ENCODE results near the gene ANOS1.

ANOS1 gene

GRCh38 chrX:8604131-8604530 lies 127.8 kb downstream of the ANOS1 start:
- no peak for DNase-seq (ENCODE audit: low read depth in 2 of 2)
- TF ChIP-seq CTCF (IDR thresholded peaks at IDR 0.05; ENCODE audit: low read depth, low read length), result no peak
- no peak overlapping the region for H3K4me3 ChIP-seq (replicated peaks in 1 of 2; ENCODE audit: low read depth in 2 of 2, low read length in 2 of 2)

- no peak overlapping the region for H3K4me3 ChIP-seq (replicated peaks in 1 of 2; ENCODE audit: low read depth in 2 of 2, low read length in 2 of 2)
- no peak for TF ChIP-seq CTCF (IDR thresholded peaks at IDR 0.05; ENCODE audit: low read depth, low read length)
- DNase-seq (ENCODE audit: low read depth in 2 of 2), result no peak
Measured at GRCh38 chrX:8591501-8591900, 140.4 kb downstream of the ANOS1 start.

GRCh38 chrX:8586953-8587352 lies 145.0 kb downstream of the ANOS1 start:
- TF ChIP-seq CTCF (IDR thresholded peaks at IDR 0.05; ENCODE audit: low read depth, low read length), result no peak
- DNase-seq (ENCODE audit: low read depth in 2 of 2), result no peak

GRCh38 chrX:8579602-8580001 lies 152.3 kb downstream of the ANOS1 start:
- DNase-seq (ENCODE audit: low read depth in 2 of 2), result no peak
- H3K4me3 ChIP-seq (replicated peaks in 1 of 2; ENCODE audit: low read depth in 2 of 2, low read length in 2 of 2), result no peak overlapping the region
- TF ChIP-seq CTCF (IDR thresholded peaks at IDR 0.05; ENCODE audit: low read depth, low read length), result no peak

More at GRCh38 chrX:8586953-8587352, 145.0 kb downstream of the ANOS1 start:
- H3K4me3 ChIP-seq (replicated peaks in 1 of 2; ENCODE audit: low read depth in 2 of 2, low read length in 2 of 2), result no peak overlapping the region

GRCh38 chrX:8576821-8577220 lies 155.1 kb downstream of the ANOS1 start:
- no peak for TF ChIP-seq CTCF (IDR thresholded peaks at IDR 0.05; ENCODE audit: low read depth, low read length)
- H3K4me3 ChIP-seq (replicated peaks in 1 of 2; ENCODE audit: low read depth in 2 of 2, low read length in 2 of 2), result no peak overlapping the region
- no peak for DNase-seq (ENCODE audit: low read depth in 2 of 2)

GRCh38 chrX:8565729-8566128 lies 166.2 kb downstream of the ANOS1 start:
- no peak for DNase-seq (ENCODE audit: low read depth in 2 of 2)
- no peak overlapping the region for H3K4me3 ChIP-seq (replicated peaks in 1 of 2; ENCODE audit: low read depth in 2 of 2, low read length in 2 of 2)
- TF ChIP-seq CTCF (IDR thresholded peaks at IDR 0.05; ENCODE audit: low read depth, low read length), result no peak

- DNase-seq (ENCODE audit: low read depth in 2 of 2), result no peak
- no peak for TF ChIP-seq CTCF (IDR thresholded peaks at IDR 0.05; ENCODE audit: low read depth, low read length)
- no peak overlapping the region for H3K4me3 ChIP-seq (replicated peaks in 1 of 2; ENCODE audit: low read depth in 2 of 2, low read length in 2 of 2)
Measured at GRCh38 chrX:8548446-8548845, 183.5 kb downstream of the ANOS1 start.
